Fibroblast of lung (primary cell): Measurements from ENCODE around the gene PRAMEF1. TPM values are rescaled to one million over a fixed set of nuclear protein-coding genes. Genes with fewer than 3 reads are reported as not detected.

Source experiments
- DNase-seq, 2 donors: peaks; one replicate each; pipeline versions ENCODE4 v3.0.0 to v3.0.0-alpha.2; 2010; ENCODE audit warnings: low read depth in 2 of 2
- H2AFZ ChIP-seq: 2 replicates; pipeline ENCODE4 v1.5.1; 2012; ENCODE audit warnings: low read length, control low read depth, inconsistent platforms
- H3K27ac ChIP-seq: 2 replicates; pipeline ENCODE4 v1.5.1; 2011; ENCODE audit warnings: low read length, control low read depth; ENCODE audit not compliant: insufficient read depth
- H3K27me3 ChIP-seq: 2 replicates; pipeline ENCODE4 v1.5.1; 2011; ENCODE audit warnings: mild to moderate bottlenecking, low read length; ENCODE audit not compliant: control insufficient read depth, insufficient read depth
- H3K36me3 ChIP-seq: 2 replicates; pipeline ENCODE4 v1.5.1; 2011; ENCODE audit warnings: low read length; ENCODE audit not compliant: control insufficient read depth, insufficient read depth
- H3K4me1 ChIP-seq: 2 replicates; pipeline ENCODE4 v1.5.1; 2011; ENCODE audit warnings: low read length; ENCODE audit not compliant: control insufficient read depth, insufficient read depth; ENCODE audit errors: extremely low read depth
- H3K4me2 ChIP-seq: 2 replicates; pipeline ENCODE4 v1.5.1; 2011; ENCODE audit warnings: low read length, control low read depth; ENCODE audit not compliant: insufficient read depth; ENCODE audit errors: extremely low read depth
- H3K4me3 ChIP-seq, 4 experiments: fragments of 200-600 bp in 1 of 4; sonication (generic) in 1 of 4; replicated peaks in 1 of 4; 2 replicates each; pipeline ENCODE4 v1.5.1; 2011 to 2016; ENCODE audit warnings: low read length in 4 of 4, low read depth in 3 of 4, mild to moderate bottlenecking in 3 of 4, control low read depth in 2 of 4, inconsistent platforms in 1 of 4, mixed read lengths in 1 of 4; ENCODE audit not compliant: insufficient read depth in 1 of 4; ENCODE audit errors: control extremely low read depth in 1 of 4
- H3K79me2 ChIP-seq: 2 replicates; pipeline ENCODE4 v1.5.1; 2012; ENCODE audit warnings: mild to moderate bottlenecking, low read length, inconsistent platforms; ENCODE audit not compliant: control insufficient read depth, insufficient read depth
- H3K9ac ChIP-seq: 2 replicates; pipeline ENCODE4 v1.5.1; 2011; ENCODE audit warnings: mild to moderate bottlenecking, low read length, control low read depth; ENCODE audit not compliant: insufficient read depth
- H3K9me3 ChIP-seq: 2 replicates; pipeline ENCODE4 v1.5.1; 2012; ENCODE audit warnings: low read depth, low read length; ENCODE audit not compliant: control insufficient read depth, insufficient read depth
- H4K20me1 ChIP-seq: 2 replicates; pipeline ENCODE4 v1.5.1; 2011; ENCODE audit warnings: low read length; ENCODE audit not compliant: control insufficient read depth, insufficient read depth; ENCODE audit errors: extremely low read depth
- CTCF ChIP-seq, 2 donors: IDR thresholded peaks in 1 of 2; conservative IDR thresholded peaks in 1 of 2; 1 replicate in 1 of 2; 2 replicates in 1 of 2; pipeline ENCODE4 v1.5.1; 2011 to 2012; ENCODE audit warnings: low read length in 2 of 2, control low read depth in 1 of 2, inconsistent platforms in 1 of 2, low read depth in 1 of 2, mild to moderate bottlenecking in 1 of 2
- EZH2 ChIP-seq: IDR thresholded peaks from 2 replicates; pipeline ENCODE4 v1.5.1; 2012; ENCODE audit warnings: low read length, control low read depth, mild to moderate bottlenecking; ENCODE audit errors: missing control alignments
- polyA plus RNA-seq, 2 donors: library from polyadenylated mRNA; depleted of rRNA in 1 of 2; stranded (reverse) in 1 of 2; unstranded in 1 of 2; fragments of >200 nt; gene quantifications; 2 replicates each; pipeline ENCODE4 v1.2.1, GENCODE V29; 2011 to 2012; ENCODE audit warnings: missing spikeins in 1 of 2
- total RNA-seq: library from RNA; depleted of rRNA; stranded (reverse); fragments of >200 nt; gene quantifications from 2 replicates; pipeline ENCODE4 v1.2.1, GENCODE V29; 2014

Gene PRAMEF1
- total and polyA plus RNA-seq, 2 donors (not counting 1 experiment from before 2014, with no cell fraction given), result not detected

DNA sequence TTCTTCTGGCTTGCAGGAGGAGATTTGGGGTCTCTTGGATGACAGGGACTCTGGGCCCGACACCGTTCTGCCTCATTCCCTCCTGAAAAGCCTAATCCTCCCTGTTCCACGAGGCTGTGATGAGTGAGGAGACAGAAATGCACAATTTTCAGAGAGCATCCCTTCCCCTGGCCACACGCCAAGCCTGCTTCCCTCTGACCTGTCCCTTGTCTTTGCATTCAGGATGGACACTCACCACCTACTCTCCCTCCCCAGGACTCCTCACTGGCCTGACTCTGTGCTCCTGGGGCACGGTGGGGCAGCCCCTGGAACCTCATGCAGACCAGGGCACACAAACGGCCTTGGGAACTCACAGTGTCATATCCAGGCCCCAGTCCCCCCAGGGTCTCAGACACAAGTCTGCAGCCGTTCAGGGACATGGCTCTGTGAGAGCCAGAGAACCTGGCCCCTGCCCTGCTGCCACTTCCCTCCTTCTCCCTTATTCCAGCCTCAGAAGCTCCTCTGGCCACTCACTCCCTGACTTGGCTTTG is 21.2 kb upstream of the PRAMEF1 start:
- no peak for DNase-seq
- H2AFZ ChIP-seq, result no peak overlapping the region
- H4K20me1 ChIP-seq, result no peaks in the 10 kb centered on the region
- H3K4me3 ChIP-seq, result no peak overlapping the region
- no peaks in the 10 kb centered on the region for H3K36me3 ChIP-seq
- no peaks in the 10 kb centered on the region for H3K79me2 ChIP-seq
- no peaks in the 10 kb centered on the region for H3K4me1 ChIP-seq
- no peaks in the 10 kb centered on the region for H3K9me3 ChIP-seq
- TF ChIP-seq EZH2 (no peak), CTCF (conservative IDR thresholded peaks at IDR 0.05 in 1 of 2, IDR thresholded peaks at IDR 0.05 in 1 of 2; ENCODE audit: low read depth in 1 of 2, low read length in 2 of 2) (no peak)
- no peak overlapping the region for H3K9ac ChIP-seq
- no peak overlapping the region for H3K27ac ChIP-seq
- H3K27me3 ChIP-seq, result no peaks in the 10 kb centered on the region
- H3K4me2 ChIP-seq, result no peak overlapping the region

DNA sequence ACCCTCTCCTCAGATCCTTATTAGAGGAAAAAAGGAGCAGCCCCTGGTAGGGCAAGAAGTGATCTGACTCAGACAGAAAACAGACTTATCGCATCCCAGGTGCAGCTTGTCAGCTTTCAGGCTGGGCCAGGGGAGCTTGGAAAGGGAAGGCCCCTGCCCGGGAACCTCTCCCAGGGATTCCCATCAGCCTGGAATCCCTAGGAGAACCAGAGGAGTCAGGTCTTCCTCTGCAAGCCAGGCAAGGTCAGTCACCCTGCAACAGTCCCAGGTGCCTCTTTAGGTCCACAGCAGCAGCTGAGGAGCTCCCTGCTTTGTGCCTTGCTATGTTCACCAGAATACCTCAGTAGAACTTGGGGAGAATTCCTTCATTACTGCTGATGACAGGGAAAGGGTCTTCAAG is 20.6 kb upstream of the PRAMEF1 start:
- no peaks in the 10 kb centered on the region for H3K9me3 ChIP-seq
- H3K27me3 ChIP-seq, result no peaks in the 10 kb centered on the region
- no peak overlapping the region for H2AFZ ChIP-seq
- no peak overlapping the region for H3K9ac ChIP-seq
- TF ChIP-seq CTCF (conservative IDR thresholded peaks at IDR 0.05 in 1 of 2, IDR thresholded peaks at IDR 0.05 in 1 of 2; ENCODE audit: low read depth in 1 of 2, low read length in 2 of 2) (no peak), EZH2 (no peak)
- H4K20me1 ChIP-seq, result no peaks in the 10 kb centered on the region
- H3K79me2 ChIP-seq, result no peaks in the 10 kb centered on the region
- H3K36me3 ChIP-seq, result no peaks in the 10 kb centered on the region
- H3K27ac ChIP-seq, result no peak overlapping the region
- no peak overlapping the region for H3K4me3 ChIP-seq
- DNase-seq, result no peak
- H3K4me2 ChIP-seq, result no peak overlapping the region
- no peaks in the 10 kb centered on the region for H3K4me1 ChIP-seq

- Histone ChIP-seq H3K4me1 (no peaks in the 10 kb centered on the region), H4K20me1 (no peaks in the 10 kb centered on the region), H3K9ac (no peak overlapping the region), H3K27ac (no peak overlapping the region), H3K27me3 (no peaks in the 10 kb centered on the region), H3K4me2 (no peak overlapping the region), H2AFZ (no peak overlapping the region), H3K36me3 (no peaks in the 10 kb centered on the region), H3K4me3 (no peak overlapping the region), H3K9me3 (no peaks in the 10 kb centered on the region), H3K79me2 (no peaks in the 10 kb centered on the region)
- no peak for TF ChIP-seq CTCF (conservative IDR thresholded peaks at IDR 0.05 in 1 of 2, IDR thresholded peaks at IDR 0.05 in 1 of 2; ENCODE audit: low read depth in 1 of 2, low read length in 2 of 2)
- TF ChIP-seq EZH2, result no peak
- no peak for DNase-seq
These were observed 20.0 kb upstream of the PRAMEF1 start for GRCh38 chr1:12771186-12771585.
